NCI-H69 (cell line): Measurements from ENCODE around the gene SMIM26.
A peak's percentile ranks its signal among the peaks of the same experiment; 100 is the strongest.
"Not testable (repeated sequence)": the region's sequence is repeated elsewhere in the genome, so short reads cannot be mapped to it uniquely, and the experiment has no call there.

ENCODE experiments used
- DNase-seq: peaks from one replicate; lab custom pipeline; 2025; lab: John Stamatoyannopoulos, UW

The SMIM26 gene

GRCh38 chr20:18566892-18567738 lies at the start of gene SMIM26:
Gene SMIM26, plus strand, starts transcription at chr20:18567432. Its CDS starts 47 bp downstream, at chr20:18567479.
- peak; percentile 97 for DNase-seq

GRCh38 chr20:18522066-18522465 lies 45.2 kb upstream of the SMIM26 start:
- not testable (repeated sequence) for DNase-seq

GRCh38 chr20:18523066-18523465 lies 44.2 kb upstream of the SMIM26 start:
- no peak for DNase-seq

- no peak for DNase-seq
Observed at GRCh38 chr20:18524646-18525045, 42.6 kb upstream of the SMIM26 start.

- not testable (repeated sequence) for DNase-seq
Observed at GRCh38 chr20:18526761-18527160, 40.5 kb upstream of the SMIM26 start.

- DNase-seq = no peak
Observed at GRCh38 chr20:18527339-18527738, 39.9 kb upstream of the SMIM26 start.

- DNase-seq = no peak
Observed at GRCh38 chr20:18527836-18528235, 39.4 kb upstream of the SMIM26 start.

- no peak for DNase-seq
Observed at GRCh38 chr20:18529041-18529440, 38.2 kb upstream of the SMIM26 start.

- DNase-seq = no peak
Observed at GRCh38 chr20:18532626-18533025, 34.6 kb upstream of the SMIM26 start.

- DNase-seq = no peak
Observed at GRCh38 chr20:18533491-18533890, 33.7 kb upstream of the SMIM26 start.

- no peak for DNase-seq
Observed at GRCh38 chr20:18533978-18534644, 33.1 kb upstream of the SMIM26 start.

- DNase-seq = no peak
Observed at GRCh38 chr20:18537651-18538050, 29.6 kb upstream of the SMIM26 start.

GRCh38 chr20:18541741-18542140 lies 25.5 kb upstream of the SMIM26 start:
- DNase-seq = no peak

GRCh38 chr20:18543216-18543615 lies 24.0 kb upstream of the SMIM26 start:
- no peak for DNase-seq

GRCh38 chr20:18543932-18544331 lies 23.3 kb upstream of the SMIM26 start:
- DNase-seq = peak; percentile 99

- DNase-seq = no peak
Observed at GRCh38 chr20:18545566-18545965, 21.7 kb upstream of the SMIM26 start.

GRCh38 chr20:18548465-18548864 lies 18.8 kb upstream of the SMIM26 start:
- DNase-seq = no peak

- no peak for DNase-seq
Observed at GRCh38 chr20:18553746-18554145, 13.5 kb upstream of the SMIM26 start.

GRCh38 chr20:18567739-18568091 lies 483 bp downstream of the SMIM26 start:
- DNase-seq = peak; percentile 45

- DNase-seq = no peak
Observed at GRCh38 chr20:18571009-18571408, 3.8 kb downstream of the SMIM26 start.

GRCh38 chr20:18571578-18571977 lies 4.3 kb downstream of the SMIM26 start:
- DNase-seq = no peak

- no peak for DNase-seq
Observed at GRCh38 chr20:18577942-18578341, 10.7 kb downstream of the SMIM26 start.

- no peak for DNase-seq
Observed at GRCh38 chr20:18578581-18578980, 11.3 kb downstream of the SMIM26 start.
